ENCODE results near the gene P4HTM.

Gene P4HTM

GRCh38 chr3:48991851-48992545 lies 2.0 kb downstream of the P4HTM start:
- H3K4me3 ChIP-seq (ENCODE audit: low read depth, low read length), result peak overlapping the region; percentile 68
- no peak for TF ChIP-seq CTCF (IDR thresholded peaks at IDR 0.05; ENCODE audit: control insufficient read depth, extremely low read depth, insufficient read depth)
- no peak for DNase-seq (ENCODE audit: low read depth)

DNA sequence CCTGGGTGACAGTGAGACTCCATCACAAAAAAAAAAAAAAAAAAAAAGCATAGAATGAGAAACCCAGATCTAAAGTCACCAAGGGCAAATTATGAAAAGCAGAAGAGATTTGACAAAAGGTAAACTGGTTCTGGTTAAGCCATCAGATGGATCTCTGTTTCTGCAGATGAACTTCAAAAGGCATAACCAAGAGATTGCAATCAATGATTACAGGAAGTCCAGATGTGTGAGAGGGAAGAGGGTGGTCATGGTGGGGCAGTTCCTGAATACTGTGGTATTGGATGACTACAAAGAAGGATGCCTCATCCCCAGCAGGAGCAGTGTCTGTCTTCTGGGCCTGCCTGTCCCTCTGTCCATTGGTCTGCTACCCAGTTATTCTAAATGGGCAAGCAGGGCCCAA lies 3.8 kb downstream of the P4HTM start:
- TF ChIP-seq CTCF (IDR thresholded peaks at IDR 0.05; ENCODE audit: control insufficient read depth, extremely low read depth, insufficient read depth), result no peak
- DNase-seq (ENCODE audit: low read depth), result no peak
- no peak overlapping the region for H3K4me3 ChIP-seq (ENCODE audit: low read depth, low read length)

GRCh38 chr3:48996640-48997039 lies 6.6 kb downstream of the P4HTM start:
- DNase-seq (ENCODE audit: low read depth), result no peak
- TF ChIP-seq CTCF (IDR thresholded peaks at IDR 0.05; ENCODE audit: control insufficient read depth, extremely low read depth, insufficient read depth), result no peak
- H3K4me3 ChIP-seq (ENCODE audit: low read depth, low read length), result no peak overlapping the region

- TF ChIP-seq CTCF (IDR thresholded peaks at IDR 0.05; ENCODE audit: control insufficient read depth, extremely low read depth, insufficient read depth), result no peak
- no peak overlapping the region for H3K4me3 ChIP-seq (ENCODE audit: low read depth, low read length)
- DNase-seq (ENCODE audit: low read depth), result no peak
Measured at GRCh38 chr3:48997102-48997635, 7.1 kb downstream of the P4HTM start.

GRCh38 chr3:48997714-48998637 lies 7.9 kb downstream of the P4HTM start:
- no peak for DNase-seq (ENCODE audit: low read depth)
- TF ChIP-seq CTCF (IDR thresholded peaks at IDR 0.05; ENCODE audit: control insufficient read depth, extremely low read depth, insufficient read depth), result no peak
- H3K4me3 ChIP-seq (ENCODE audit: low read depth, low read length), result no peak overlapping the region

- no peak for TF ChIP-seq CTCF (IDR thresholded peaks at IDR 0.05; ENCODE audit: control insufficient read depth, extremely low read depth, insufficient read depth)
- H3K4me3 ChIP-seq (ENCODE audit: low read depth, low read length), result no peak overlapping the region
- DNase-seq (ENCODE audit: low read depth), result no peak
Measured at GRCh38 chr3:48999085-48999858, 9.2 kb downstream of the P4HTM start.

Measured in LNCaP clone FGC (cell line).